GM21360 (cell line): ENCODE measurements around the gene AP5S1.
"Not testable (repeated sequence)": the region's sequence is repeated elsewhere in the genome, so short reads cannot be mapped to it uniquely, and the experiment has no call there.

ENCODE experiments used
- ATAC-seq: cut with Tn5 transposase; IDR thresholded peaks from one replicate; pipeline ENCODE4 v1.9.1; 2021; ENCODE audit warnings: mild to moderate bottlenecking, moderate library complexity; ENCODE audit not compliant: unreplicated experiment

Gene AP5S1

DNA sequence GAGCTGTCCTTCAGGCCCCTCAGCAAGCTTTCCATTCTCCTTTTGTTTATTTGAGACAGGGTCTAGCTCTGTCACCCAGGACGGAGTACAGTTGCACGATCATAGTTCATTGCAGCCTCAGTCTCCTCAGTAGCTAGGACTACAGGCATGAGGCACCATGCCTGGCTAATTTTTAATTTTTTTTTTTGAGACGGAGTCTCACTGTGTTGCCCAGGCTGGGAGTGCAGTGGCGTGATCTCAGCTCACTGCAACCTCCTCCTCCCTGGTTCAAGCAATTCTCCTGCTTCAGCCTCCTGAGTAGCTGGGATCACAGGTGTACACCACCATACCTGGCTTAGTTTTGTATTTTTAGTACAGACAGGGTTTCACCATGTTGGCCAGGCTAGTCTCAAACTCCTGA is 31.1 kb upstream of the AP5S1 start:
- not testable (repeated sequence) for ATAC-seq

DNA sequence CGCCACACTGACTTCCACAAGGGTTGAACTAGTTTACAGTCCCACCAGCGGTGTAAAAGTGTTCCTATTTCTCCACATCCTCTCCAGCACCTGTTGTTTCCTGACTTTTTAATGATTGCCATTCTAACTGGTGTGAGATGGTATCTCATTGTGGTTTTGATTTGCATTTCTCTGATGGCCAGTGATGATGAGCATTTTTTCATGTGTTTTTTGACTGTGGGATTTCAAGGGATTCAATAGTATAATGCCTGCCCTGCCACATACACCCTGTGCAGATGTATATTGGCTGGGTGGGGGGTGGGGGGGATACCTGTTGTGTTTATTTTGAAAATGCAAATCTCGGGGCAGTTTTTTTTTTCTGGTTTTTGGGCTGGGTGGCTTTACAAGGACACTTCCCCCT is 26.2 kb upstream of the AP5S1 start:
- not testable (repeated sequence) for ATAC-seq

DNA sequence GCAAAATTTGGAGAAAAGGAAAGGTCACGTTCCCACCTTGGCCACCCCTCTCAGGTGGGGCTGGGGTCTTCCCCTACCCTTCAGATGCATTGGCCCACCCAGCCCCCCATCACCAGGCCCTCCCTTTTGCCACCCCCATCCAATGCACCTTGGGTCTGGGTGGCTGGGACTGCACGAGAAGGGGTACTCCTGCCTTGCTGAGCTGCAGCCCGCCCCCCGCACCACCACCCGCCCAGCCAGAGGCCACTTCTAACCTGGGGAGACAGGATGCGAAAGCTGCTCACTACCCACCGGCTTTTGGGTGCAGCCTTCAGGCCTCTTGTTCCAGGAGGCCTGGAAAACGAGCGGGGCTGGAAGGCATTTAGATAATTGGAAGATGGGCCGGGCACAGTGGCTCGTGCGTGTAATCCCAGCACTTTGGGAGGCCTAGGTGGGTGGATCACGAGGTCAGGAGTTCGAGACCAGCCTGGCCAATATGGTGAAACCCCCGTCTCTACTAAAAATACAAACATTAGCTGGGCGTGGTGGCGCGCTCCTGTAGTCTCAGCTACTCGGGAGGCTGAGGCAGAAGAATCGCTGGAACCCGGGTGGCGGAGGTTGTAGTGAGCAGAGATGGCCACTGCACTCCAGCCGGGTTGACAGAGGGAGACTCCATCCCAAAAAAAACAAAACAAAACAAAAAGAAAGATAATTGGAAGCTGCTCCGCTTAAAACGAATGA is 25.5 kb upstream of the AP5S1 start:
- no peak for ATAC-seq

DNA sequence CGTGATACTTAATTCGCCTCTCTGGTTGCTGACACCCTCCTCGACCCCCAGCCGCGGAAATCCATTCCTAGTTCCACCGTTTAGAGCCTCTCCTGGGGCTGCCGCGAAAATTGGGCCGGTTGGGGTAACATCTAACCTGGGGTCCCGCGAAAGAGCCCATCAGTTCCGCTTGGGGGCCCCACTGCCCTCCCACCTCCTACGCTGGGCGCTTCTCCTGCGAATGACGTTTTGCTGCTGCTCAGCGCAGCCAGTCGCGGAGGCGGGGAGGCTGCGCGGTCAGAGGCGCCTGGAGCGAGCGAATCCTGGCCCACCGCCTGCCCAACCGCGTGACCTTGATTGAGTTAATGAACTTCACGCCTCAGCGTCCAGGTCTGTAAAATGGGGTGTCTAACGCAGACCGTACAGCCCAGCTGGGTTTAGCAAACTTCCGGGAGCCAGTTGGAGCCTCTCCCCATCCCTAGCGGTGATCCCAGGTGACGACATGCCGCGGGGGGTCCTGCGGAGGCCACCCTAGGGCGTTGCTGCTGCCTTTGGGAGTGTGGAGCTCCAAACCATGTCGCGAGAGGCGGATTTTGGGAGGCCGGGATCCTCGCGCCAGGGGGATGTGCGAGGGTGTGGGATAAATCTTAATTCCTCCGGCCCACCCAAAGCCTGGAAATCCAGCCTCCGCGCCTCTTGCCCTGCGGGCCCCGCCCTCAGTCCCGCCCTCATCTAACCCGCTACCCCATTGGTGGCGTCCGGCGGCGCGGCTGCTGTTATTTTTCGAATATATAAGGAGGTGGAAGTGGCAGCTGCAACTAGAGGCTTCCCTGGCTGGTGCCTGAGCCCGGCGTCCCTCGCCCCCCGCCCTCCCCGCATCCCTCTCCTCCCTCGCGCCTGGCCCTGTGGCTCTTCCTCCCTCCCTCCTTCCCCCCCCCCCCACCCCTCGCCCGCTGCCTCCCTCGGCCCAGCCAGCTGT is 24.6 kb upstream of the AP5S1 start, which contains the start of gene CDC25B:
Gene CDC25B (plus strand): TSS at position 800 of the 958 bp plus-strand sequence. CDS start 222 bp downstream, outside the sequence.
- peak; percentile 49 for ATAC-seq

DNA sequence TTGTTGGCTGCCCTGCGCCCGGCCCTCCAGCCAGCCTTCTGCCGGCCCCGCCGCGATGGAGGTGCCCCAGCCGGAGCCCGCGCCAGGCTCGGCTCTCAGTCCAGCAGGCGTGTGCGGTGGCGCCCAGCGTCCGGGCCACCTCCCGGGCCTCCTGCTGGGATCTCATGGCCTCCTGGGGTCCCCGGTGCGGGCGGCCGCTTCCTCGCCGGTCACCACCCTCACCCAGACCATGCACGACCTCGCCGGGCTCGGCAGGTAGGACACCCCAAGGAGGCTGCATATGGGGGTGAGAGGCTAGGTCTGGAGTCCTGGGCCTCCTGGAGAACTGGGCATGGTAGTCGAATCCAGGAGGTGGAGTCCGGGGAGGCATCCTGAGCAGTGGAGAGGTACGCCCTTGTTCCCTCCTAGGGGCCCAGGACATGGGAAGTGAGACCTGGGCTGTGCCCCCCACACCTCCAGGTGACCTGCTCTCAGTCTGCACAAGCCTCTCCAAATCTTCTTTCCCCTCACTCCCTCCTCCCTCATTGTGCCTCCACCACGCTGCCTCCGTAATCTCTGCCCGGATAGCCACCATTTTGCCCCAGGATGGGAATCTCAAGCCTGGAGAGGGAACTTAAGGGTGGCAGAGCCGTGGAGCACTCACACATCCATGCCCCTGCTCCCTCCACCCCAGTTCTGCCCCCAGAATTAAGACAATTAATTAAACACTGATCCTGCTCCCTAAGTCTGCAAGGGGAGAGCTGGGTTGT is 23.7 kb upstream of the AP5S1 start:
- ATAC-seq = peak; percentile 10

DNA sequence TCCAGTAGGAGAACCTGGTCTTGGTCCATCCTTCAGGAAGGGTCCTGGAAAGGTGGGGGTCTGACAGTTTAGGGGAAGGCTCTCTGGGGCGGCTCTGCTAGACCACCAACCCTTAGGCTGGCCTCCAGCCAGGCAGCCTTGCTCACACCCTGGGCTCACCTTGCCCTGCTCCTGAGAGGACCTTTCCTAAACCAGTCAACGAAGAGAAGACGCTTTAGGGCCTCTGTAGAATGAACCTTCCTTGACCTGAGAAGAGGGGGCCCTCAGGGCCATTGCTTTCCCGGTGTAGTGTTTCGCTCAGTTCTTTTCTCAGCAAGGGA is 23.2 kb upstream of the AP5S1 start:
- no peak for ATAC-seq

DNA sequence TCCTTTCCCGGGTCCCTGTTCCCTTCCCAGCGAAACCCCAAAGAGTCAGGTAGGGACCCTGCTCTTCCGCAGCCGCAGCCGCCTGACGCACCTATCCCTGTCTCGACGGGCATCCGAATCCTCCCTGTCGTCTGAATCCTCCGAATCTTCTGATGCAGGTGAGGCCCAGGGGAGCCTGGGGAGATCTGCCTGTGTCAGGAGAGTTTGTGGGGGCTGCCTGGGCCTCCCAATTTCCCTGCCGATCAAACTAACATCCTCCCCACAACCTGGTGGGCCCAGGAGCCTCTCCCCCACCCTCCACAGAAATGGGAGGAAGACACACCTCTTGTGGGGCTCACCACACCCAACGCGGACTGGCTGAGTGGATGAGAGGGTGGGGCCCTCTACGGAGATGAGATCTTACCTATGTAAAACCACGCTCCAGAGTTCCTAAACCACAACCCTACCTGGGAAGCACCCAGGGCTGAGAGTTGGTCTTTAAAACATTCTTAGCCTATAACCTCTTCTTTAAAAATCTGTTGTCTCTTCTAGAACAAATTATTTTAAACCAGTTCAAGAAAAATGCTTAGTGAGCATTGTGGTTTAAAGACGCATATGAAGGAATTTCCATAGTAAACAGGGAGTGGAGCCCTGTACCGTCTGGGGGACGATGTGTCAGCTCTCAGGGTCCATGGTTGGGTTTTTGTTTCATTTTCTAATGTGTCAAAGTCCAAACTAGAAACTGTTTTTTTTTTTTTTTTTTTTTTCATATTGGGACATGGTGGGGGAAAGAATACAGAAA is 22.6 kb upstream of the AP5S1 start:
- no peak for ATAC-seq

DNA sequence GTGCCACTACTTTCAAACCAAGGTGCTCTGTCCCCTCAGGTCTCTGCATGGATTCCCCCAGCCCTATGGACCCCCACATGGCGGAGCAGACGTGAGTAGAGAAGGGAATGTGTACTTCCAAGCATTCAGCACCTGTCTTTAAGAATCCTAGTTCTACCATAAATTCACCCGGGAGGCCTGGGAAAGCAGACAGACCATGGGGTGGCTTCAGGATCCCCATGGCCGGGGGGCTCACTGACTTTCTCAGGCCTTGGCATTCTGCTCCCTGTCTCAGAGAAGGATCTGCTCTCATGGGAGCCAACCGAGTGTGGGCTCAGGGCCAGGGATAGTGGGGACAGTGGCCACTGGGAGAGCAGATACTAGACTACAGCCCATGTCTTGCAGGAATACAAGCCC is 22.0 kb upstream of the AP5S1 start:
- no peak for ATAC-seq

DNA sequence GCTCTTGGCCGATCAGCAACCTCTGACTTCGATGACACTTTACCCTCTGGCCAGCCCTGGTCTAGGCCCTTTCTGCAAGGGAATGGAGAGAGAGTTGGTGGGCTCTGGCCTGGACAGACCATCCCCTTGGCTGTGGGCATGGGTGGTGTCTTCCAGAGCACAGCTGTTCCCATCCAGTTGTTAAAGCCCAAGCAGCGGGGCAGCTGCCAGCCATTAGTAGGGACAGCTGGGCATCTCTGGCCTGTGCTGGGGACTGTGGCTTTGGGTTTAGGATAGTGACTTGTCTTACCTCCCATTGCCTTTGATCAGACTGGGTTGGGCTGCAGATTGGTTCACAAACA is 21.5 kb upstream of the AP5S1 start:
- ATAC-seq = no peak

DNA sequence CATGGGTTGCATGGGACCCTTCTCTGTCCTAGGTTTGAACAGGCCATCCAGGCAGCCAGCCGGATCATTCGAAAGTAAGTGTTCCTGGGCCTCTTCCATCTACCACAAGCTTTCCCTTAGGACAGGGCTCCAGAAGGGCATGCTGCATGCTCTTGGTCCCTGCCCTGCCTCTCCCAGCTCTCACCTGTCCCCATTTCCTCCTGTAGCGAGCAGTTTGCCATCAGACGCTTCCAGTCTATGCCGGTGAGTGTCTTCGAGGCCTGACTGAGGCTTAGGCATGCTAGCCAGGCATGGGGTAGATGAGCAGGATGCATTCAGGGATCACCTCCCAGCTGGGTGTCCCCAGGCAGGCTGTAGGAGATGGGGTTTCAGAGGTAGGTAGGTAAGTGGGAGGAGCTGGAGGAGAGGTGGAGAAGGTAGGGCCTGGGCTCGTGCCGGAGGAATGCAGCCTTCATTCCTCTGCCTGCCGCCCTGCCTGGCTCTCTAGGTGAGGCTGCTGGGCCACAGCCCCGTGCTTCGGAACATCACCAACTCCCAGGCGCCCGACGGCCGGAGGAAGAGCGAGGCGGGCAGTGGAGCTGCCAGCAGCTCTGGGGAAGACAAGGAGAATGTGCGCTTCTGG is 20.0 kb upstream of the AP5S1 start:
- no peak for ATAC-seq

DNA sequence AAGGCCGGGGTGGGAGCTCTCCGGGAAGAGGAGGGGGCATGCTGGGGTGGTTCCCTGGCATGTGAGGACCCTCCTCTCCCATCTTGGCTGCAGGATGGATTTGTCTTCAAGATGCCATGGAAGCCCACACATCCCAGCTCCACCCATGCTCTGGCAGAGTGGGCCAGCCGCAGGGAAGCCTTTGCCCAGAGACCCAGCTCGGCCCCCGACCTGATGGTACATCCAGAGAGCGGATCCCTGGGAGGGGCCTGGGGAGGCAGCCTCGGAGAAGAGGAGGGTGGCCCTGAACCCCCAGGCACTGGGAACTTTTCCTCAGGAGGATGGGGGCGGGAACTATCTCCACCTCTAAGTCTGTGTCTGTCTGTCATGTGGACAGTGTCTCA is 19.5 kb upstream of the AP5S1 start:
- ATAC-seq = no peak

DNA sequence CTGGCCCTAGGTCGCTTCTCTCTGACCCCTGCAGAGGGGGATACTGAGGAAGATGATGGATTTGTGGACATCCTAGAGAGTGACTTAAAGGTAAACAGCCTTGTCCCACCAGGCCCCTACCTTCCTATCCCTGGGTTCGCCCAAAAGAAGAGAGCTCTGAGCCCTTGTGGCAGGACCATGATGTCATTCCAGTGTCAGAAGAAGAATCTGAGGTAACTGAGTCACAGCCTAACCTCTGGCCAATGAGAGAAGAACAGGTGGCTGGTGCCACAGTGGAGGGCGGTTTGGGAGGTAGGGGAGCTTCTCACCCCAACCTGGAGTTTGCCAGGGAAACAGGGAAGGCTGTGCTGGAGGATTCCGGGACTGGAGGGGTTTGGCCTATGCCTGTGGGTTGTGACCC is 19.0 kb upstream of the AP5S1 start:
- no peak for ATAC-seq

DNA sequence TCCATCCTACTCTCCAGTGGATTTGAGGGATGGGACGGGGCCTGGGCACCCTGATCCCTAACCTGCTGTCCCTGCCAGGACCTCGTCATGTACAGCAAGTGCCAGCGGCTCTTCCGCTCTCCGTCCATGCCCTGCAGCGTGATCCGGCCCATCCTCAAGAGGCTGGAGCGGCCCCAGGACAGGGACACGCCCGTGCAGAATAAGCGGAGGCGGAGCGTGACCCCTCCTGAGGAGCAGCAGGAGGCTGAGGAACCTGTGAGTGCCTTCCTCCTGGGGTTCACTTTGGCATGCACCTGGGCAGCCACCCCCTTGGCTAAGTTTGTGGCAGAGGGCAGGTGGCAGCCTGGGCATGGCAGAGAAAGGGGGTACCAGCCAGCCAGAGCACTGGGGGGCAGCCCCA is 18.5 kb upstream of the AP5S1 start:
- no peak for ATAC-seq

DNA sequence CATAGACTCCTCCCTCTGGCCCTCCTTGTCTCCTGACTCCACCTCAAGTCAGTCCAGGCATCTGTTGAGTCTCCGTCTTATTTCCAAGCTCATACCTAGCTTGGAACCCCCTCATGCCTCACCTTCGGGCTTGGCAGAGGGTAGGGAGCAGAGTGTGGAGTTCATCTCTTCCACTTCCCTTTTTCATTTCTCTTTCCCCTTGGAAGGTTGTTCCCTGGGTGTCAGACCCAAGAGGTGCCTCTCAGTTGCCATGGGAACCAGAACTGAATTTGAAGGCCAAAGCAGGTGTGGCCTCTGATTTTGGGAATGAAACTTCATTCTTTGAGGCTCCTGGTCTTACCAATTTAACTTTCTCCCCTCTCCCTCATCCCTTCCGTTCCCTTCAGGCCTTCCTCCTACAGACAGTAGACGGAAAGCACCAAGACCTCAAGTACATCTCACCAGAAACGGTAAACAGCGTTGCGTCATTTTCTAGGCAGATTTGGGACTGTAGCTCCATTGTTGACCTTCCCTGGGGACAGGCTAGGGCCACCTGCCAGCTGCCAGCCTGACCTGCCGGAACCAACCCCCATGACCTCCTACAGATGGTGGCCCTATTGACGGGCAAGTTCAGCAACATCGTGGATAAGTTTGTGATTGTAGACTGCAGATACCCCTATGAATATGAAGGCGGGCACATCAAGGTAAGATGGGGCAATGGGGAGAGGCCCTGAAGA is 17.7 kb upstream of the AP5S1 start:
- no peak for ATAC-seq

DNA sequence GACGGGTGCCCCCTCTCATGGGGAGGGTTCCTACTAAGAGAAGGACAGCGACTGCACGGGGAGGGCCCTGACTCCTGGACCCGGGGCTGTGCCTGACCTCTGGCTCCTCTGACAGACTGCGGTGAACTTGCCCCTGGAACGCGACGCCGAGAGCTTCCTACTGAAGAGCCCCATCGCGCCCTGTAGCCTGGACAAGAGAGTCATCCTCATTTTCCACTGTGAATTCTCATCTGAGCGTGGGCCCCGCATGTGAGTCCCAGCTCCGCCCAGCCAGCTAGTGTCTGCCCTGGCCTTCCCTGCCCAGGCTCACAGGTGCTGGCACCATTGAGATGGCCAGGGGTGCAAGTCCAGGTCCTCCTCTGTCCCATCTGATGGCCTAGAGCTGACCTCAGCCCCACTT is 17.1 kb upstream of the AP5S1 start:
- no peak for ATAC-seq

DNA sequence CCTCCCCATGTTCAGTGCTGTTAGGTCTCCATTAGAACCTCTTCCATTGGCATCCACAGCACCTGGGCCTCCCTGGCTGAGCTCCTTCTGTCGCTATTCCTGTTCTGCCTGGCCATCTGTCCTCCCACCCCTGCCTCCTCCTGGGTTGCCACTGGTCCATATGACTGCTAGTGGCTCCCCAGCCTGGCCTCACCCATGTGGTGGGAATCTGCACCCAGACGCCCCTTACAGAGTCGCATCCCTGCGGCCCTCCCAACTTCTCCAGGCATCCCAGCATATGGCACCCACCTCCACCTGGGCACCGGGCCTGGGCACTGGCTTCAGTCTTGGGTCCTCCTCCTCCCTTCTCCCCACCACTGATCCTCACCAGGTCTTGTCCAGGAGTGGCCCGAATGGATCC is 16.5 kb upstream of the AP5S1 start:
- ATAC-seq = no peak

DNA sequence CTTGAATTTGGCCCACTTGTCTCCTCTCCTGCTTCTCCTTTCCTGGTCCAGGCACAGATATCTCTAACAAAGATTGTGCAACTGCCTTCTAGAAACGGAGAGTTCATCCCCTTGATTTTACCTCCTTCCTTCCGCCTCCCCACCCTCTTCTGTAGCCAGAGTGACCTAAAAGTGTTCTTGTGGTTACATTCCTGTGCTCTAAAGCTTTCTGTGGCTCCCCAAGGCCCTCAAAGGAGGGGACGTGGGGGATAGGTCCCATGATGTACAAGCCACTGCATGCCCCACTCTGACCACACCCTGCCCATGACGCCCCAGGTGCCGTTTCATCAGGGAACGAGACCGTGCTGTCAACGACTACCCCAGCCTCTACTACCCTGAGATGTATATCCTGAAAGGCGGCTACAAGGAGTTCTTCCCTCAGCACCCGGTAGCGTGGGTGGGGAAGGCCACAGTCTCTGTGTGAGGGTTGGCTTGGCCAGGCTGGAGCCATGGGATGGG is 16.0 kb upstream of the AP5S1 start:
- no peak for ATAC-seq

DNA sequence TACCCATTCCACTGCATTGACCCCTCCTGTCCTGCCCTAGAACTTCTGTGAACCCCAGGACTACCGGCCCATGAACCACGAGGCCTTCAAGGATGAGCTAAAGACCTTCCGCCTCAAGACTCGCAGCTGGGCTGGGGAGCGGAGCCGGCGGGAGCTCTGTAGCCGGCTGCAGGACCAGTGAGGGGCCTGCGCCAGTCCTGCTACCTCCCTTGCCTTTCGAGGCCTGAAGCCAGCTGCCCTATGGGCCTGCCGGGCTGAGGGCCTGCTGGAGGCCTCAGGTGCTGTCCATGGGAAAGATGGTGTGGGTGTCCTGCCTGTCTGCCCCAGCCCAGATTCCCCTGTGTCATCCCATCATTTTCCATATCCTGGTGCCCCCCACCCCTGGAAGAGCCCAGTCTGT is 15.6 kb upstream of the AP5S1 start:
- ATAC-seq = no peak

DNA sequence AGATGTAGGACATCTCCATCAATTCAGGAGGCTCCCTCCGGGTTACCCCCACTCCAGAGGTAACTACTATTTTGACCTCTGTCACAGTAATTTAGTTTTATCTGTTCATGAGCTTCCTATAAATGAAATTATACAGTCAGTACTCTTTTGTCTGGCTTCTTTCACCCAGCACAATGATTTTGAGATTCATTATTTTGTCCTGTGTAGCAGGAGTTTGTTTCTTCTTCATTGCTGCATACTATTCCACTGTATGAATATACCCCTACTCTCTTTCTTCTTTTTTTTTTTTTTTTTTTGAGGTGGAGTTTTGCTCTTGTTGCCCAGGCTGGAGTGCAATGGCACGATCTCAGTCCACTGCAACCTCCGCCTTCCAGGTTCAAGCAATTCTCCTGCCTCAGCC is 11.8 kb upstream of the AP5S1 start:
- no peak for ATAC-seq
